MM.1S (cell line): Measurements from ENCODE around the gene SLC29A3.
A peak's percentile ranks its signal among the peaks of the same experiment; 100 is the strongest.

Experiments used
- CTCF ChIP-seq: fragments of 300-600 bp; sonication (generic); IDR thresholded peaks from 2 replicates; pipeline ENCODE4 v1.5.1; 2016; ENCODE audit warnings: antibody characterized with exemption, low read length, mixed read lengths
- EZH2 ChIP-seq: fragments of 300-600 bp; sonication (generic); optimal IDR thresholded peaks from 2 replicates; pipeline ENCODE3; 2017; ENCODE audit warnings: low read depth, mild to moderate bottlenecking, antibody characterized with exemption, low read length, mixed read lengths
- EZH2phosphoT487 ChIP-seq: fragments of 300-600 bp; sonication (generic); IDR thresholded peaks from 2 replicates; pipeline ENCODE4 v1.6.1; 2018; ENCODE audit warnings: antibody characterized with exemption, low read length

- TF ChIP-seq EZH2: no peak
- peak; percentile 66 for TF ChIP-seq CTCF
- no peak for TF ChIP-seq EZH2phosphoT487
These were observed at the start of gene SLC29A3 for GRCh38 chr10:71319042-71319799.
